ELF-1 (cell line): ENCODE data around the gene ZBTB47.

Experiments
- DNase-seq: peaks from one replicate; pipeline ENCODE4 v3.0.0-alpha.2; 2016; ENCODE audit warnings: low read depth, low spot score

ZBTB47 gene

GRCh38 chr3:42699511-42699971, 46.0 kb downstream of the ZBTB47 start:
- no peak for DNase-seq

GRCh38 chr3:42700366-42701288, 47.1 kb downstream of the ZBTB47 start:
- DNase-seq: no peak

GRCh38 chr3:42701371-42702065, 48.0 kb downstream of the ZBTB47 start:
- DNase-seq: peak; percentile 87

- DNase-seq: no peak
These were observed 48.8 kb downstream of the ZBTB47 start, which contains the start of gene HHATL for GRCh38 chr3:42702066-42702951. Gene HHATL, minus strand, starts transcription at chr3:42702798. Its CDS starts 1,972 bp downstream, at chr3:42700826.

- no peak for DNase-seq
These were observed 49.6 kb downstream of the ZBTB47 start for GRCh38 chr3:42702982-42703694.

GRCh38 chr3:42703695-42704025, 50.2 kb downstream of the ZBTB47 start:
- no peak for DNase-seq

- no peak for DNase-seq
These were observed 50.8 kb downstream of the ZBTB47 start for GRCh38 chr3:42704136-42704841.

- DNase-seq: no peak
These were observed 51.7 kb downstream of the ZBTB47 start for GRCh38 chr3:42705058-42705767.

GRCh38 chr3:42705962-42706585, 52.6 kb downstream of the ZBTB47 start:
- no peak for DNase-seq

GRCh38 chr3:42706721-42707619, 53.5 kb downstream of the ZBTB47 start:
- DNase-seq: no peak

- no peak for DNase-seq
These were observed 54.3 kb downstream of the ZBTB47 start for GRCh38 chr3:42707620-42708355.

- no peak for DNase-seq
These were observed 55.2 kb downstream of the ZBTB47 start for GRCh38 chr3:42708611-42709151.

- DNase-seq: no peak
These were observed 56.1 kb downstream of the ZBTB47 start for GRCh38 chr3:42709621-42710020.

- DNase-seq: no peak
These were observed 57.0 kb downstream of the ZBTB47 start for GRCh38 chr3:42710323-42711021.

- peak; percentile 35 for DNase-seq
These were observed 58.2 kb downstream of the ZBTB47 start for GRCh38 chr3:42711491-42712343.

- no peak for DNase-seq
These were observed 58.8 kb downstream of the ZBTB47 start for GRCh38 chr3:42712344-42712648.
